HepG2 (cell line): ENCODE measurements around the gene HSPA1L. TPM values are rescaled to one million over a fixed set of nuclear protein-coding genes. Genes with fewer than 3 reads are reported as not detected.

ENCODE experiments used
- DPF2 ChIP-seq: sonication (generic); formaldehyde crosslinking; IDR thresholded peaks from 2 replicates; pipeline ENCODE4 v1.4.0; 2020; ENCODE audit warnings: mild to moderate bottlenecking, low read depth, missing genetic modification reagents, borderline replicate concordance
- E2F5 ChIP-seq: sonication (generic); formaldehyde crosslinking; conservative IDR thresholded peaks from 2 replicates; pipeline ENCODE4 v1.4.0; 2020; ENCODE audit warnings: missing genetic modification reagents
- HNF4A ChIP-seq: sonication (generic); formaldehyde crosslinking; IDR thresholded peaks from 2 replicates; pipeline ENCODE4 v1.4.0; 2020; ENCODE audit warnings: missing genetic modification reagents
- HOXA5 ChIP-seq: sonication (generic); formaldehyde crosslinking; IDR thresholded peaks from 2 replicates; pipeline ENCODE4 v1.4.0; 2020; ENCODE audit warnings: missing genetic modification reagents
- LCORL ChIP-seq, 2 experiments: fragments of 450-650 bp in 1 of 2; sonication (generic) in 1 of 2; formaldehyde crosslinking in 1 of 2; IDR thresholded peaks; 2 replicates each; pipeline versions ENCODE4 v1.5.0 to v1.6.1; 2017 to 2020; ENCODE audit warnings: antibody characterized with exemption in 1 of 2, missing genetic modification reagents in 1 of 2
- MAFF ChIP-seq: IDR thresholded peaks from 2 replicates; pipeline ENCODE4 v1.6.1; 2011; ENCODE audit warnings: low read depth, low read length, improper control_type of control experiment
- MIXL1 ChIP-seq: IDR thresholded peaks from 2 replicates; pipeline ENCODE4 v1.6.1; 2016
- MTERF4 ChIP-seq: sonication (generic); formaldehyde crosslinking; IDR thresholded peaks from 2 replicates; pipeline ENCODE4 v1.8.0; 2023; ENCODE audit warnings: mild to moderate bottlenecking, missing genetic modification reagents
- MYPOP ChIP-seq: sonication (generic); formaldehyde crosslinking; IDR thresholded peaks from 2 replicates; pipeline ENCODE4 v1.8.1; 2023; ENCODE audit warnings: mild to moderate bottlenecking, moderate library complexity, missing genetic modification reagents
- NBN ChIP-seq: fragments of 450-650 bp; conservative IDR thresholded peaks from 2 replicates; pipeline ENCODE4 v1.6.1; 2017
- NR2F2 ChIP-seq: IDR thresholded peaks from 2 replicates; pipeline ENCODE4 v1.6.1; 2012; ENCODE audit warnings: low read depth, inconsistent platforms, borderline replicate concordance
- PCBP1 ChIP-seq: fragments of 200-400 bp; formaldehyde crosslinking; IDR thresholded peaks from 2 replicates; pipeline ENCODE4 v1.6.1; 2017; ENCODE audit warnings: mild to moderate bottlenecking, low read depth, low read length, borderline replicate concordance
- PHF21A ChIP-seq: sonication (generic); formaldehyde crosslinking; IDR thresholded peaks from 2 replicates; pipeline ENCODE4 v1.5.0; 2020; ENCODE audit warnings: mild to moderate bottlenecking, missing genetic modification reagents
- POLR2A ChIP-seq, 2 experiments: IDR thresholded peaks; 2 replicates each; pipeline ENCODE4 v1.6.1; 2011; ENCODE audit warnings: low read depth in 2 of 2, low read length in 2 of 2, mild to moderate bottlenecking in 1 of 2, moderate library complexity in 1 of 2; ENCODE audit not compliant: insufficient read depth in 1 of 2
- REST ChIP-seq, 2 experiments: IDR thresholded peaks; 2 replicates each; pipeline ENCODE4 v1.6.1; 2011 to 2012; ENCODE audit warnings: low read length in 2 of 2, borderline replicate concordance in 1 of 2, low read depth in 1 of 2, mild to moderate bottlenecking in 1 of 2, moderate library complexity in 1 of 2
- SNAPC2 ChIP-seq: sonication (generic); formaldehyde crosslinking; IDR thresholded peaks from 2 replicates; pipeline ENCODE4 v1.8.1; 2022; ENCODE audit warnings: mild to moderate bottlenecking, missing genetic modification reagents
- XRCC5 ChIP-seq: fragments of 200-400 bp; formaldehyde crosslinking; optimal IDR thresholded peaks from 2 replicates; pipeline ENCODE3; 2017; ENCODE audit warnings: mild to moderate bottlenecking, low read length
- ZBTB21 ChIP-seq: sonication (generic); formaldehyde crosslinking; IDR thresholded peaks from 2 replicates; pipeline ENCODE4 v1.4.0; 2020; ENCODE audit warnings: missing genetic modification reagents
- ZFP1 ChIP-seq: IDR thresholded peaks from 2 replicates; pipeline ENCODE4 v1.6.1; 2016
- ZNF101 ChIP-seq: sonication (generic); formaldehyde crosslinking; IDR thresholded peaks from 2 replicates; pipeline ENCODE4 v1.4.0; 2020; ENCODE audit warnings: mild to moderate bottlenecking, low read depth, missing genetic modification reagents, borderline replicate concordance
- ZNF20 ChIP-seq: sonication (generic); formaldehyde crosslinking; IDR thresholded peaks from 2 replicates; pipeline ENCODE4 v1.4.0; 2020; ENCODE audit warnings: mild to moderate bottlenecking, moderate library complexity, missing genetic modification reagents
- ZNF501 ChIP-seq: sonication (generic); formaldehyde crosslinking; IDR thresholded peaks from 2 replicates; pipeline ENCODE4 v1.5.1; 2020; ENCODE audit warnings: mild to moderate bottlenecking, moderate library complexity, missing genetic modification reagents
- ZNF724P ChIP-seq: sonication (generic); formaldehyde crosslinking; IDR thresholded peaks from 2 replicates; pipeline ENCODE4 v1.8.0; 2022; ENCODE audit warnings: missing genetic modification reagents, borderline replicate concordance
- ZNF775 ChIP-seq: sonication (generic); formaldehyde crosslinking; IDR thresholded peaks from 2 replicates; pipeline ENCODE4 v1.4.0; 2020; ENCODE audit warnings: missing genetic modification reagents, mild to moderate bottlenecking, moderate library complexity, borderline replicate concordance
- ZNF83 ChIP-seq: sonication (generic); formaldehyde crosslinking; IDR thresholded peaks from 2 replicates; pipeline ENCODE4 v1.4.0; 2020; ENCODE audit warnings: missing genetic modification reagents, mild to moderate bottlenecking, borderline replicate concordance
- polyA plus RNA-seq, 8 experiments: library from polyadenylated mRNA; depleted of rRNA in 3 of 8; stranded (reverse) in 7 of 8; unstranded in 1 of 8; fragments of >200 nt; fragmentation: Illumina TruSeq in 4 of 8; extraction: Trizol in 4 of 8; gene quantifications; 2 replicates each; pipeline versions ENCODE4 v1.2.1 to v1.2.3, GENCODE V29; 2011 to 2016; ENCODE audit warnings: low read depth in 4 of 8, missing spikeins in 1 of 8, mixed read lengths in 1 of 8; ENCODE audit not compliant: insufficient read depth in 1 of 8
- total RNA-seq, 5 experiments: library from RNA; depleted of rRNA; stranded (reverse); fragments of >200 nt; fragmentation: Illumina TruSeq; extraction: Trizol; gene quantifications; 2 replicates each; pipeline ENCODE4 v1.2.3, GENCODE V29; 2016; ENCODE audit warnings: low read depth in 1 of 5

HSPA1L gene
- total and polyA plus RNA-seq, 2 of the 13 experiments (the other 11 are each of a cell fraction or from before 2014, with no cell fraction given) = 0.55 to 1.0 TPM

GRCh38 chr6:31795616-31796298, 19.3 kb downstream of the HSPA1L start, which contains the start of gene VARS1 (continued):
- no peak for TF ChIP-seq ZNF101 (CRISPR knock-in tag)
- peak; percentile 67; the same call in 1 of the 2 replicates for TF ChIP-seq MIXL1
- TF ChIP-seq XRCC5 = peak; percentile 96
- no peak for TF ChIP-seq NBN
- TF ChIP-seq E2F5 (CRISPR knock-in tag) = no peak
- TF ChIP-seq MTERF4 (CRISPR knock-in tag) = peak; percentile 64; the same call in 1 of the 2 replicates
- no peak for TF ChIP-seq MAFF
- no peak for TF ChIP-seq ZNF775 (CRISPR knock-in tag)
- peak; percentile 82 for TF ChIP-seq PHF21A (CRISPR knock-in tag)
- peak in 1 of 2 experiments; percentile 46; a peak in 1 of 4 replicates for TF ChIP-seq POLR2A (IDR thresholded peaks at IDR 0.05; ENCODE audit: insufficient read depth in 1 of 2, low read depth in 2 of 2, low read length in 2 of 2)
- TF ChIP-seq ZBTB21 (CRISPR knock-in tag) = no peak
- peak; percentile 80; the same call in 1 of the 2 replicates for TF ChIP-seq ZNF83 (CRISPR knock-in tag)
- TF ChIP-seq HNF4A (CRISPR knock-in tag) = no peak; the same call in 1 of the 2 replicates
- TF ChIP-seq HOXA5 (CRISPR knock-in tag) = peak; percentile 89
- TF ChIP-seq PCBP1 = no peak
- no peak for TF ChIP-seq LCORL (IDR thresholded peaks at IDR 0.05)
- TF ChIP-seq LCORL (CRISPR knock-in tag; IDR thresholded peaks at IDR 0.05) = peak; percentile 93
- TF ChIP-seq ZNF20 = no peak
- peak; percentile 54; the same call in 1 of the 2 replicates for TF ChIP-seq ZNF501 (CRISPR knock-in tag)
- TF ChIP-seq ZNF724P (CRISPR knock-in tag) = peak; percentile 72; the same call in 1 of the 2 replicates
- no peak for TF ChIP-seq DPF2 (CRISPR knock-in tag)
- TF ChIP-seq ZFP1 = no peak
- TF ChIP-seq SNAPC2 (CRISPR knock-in tag) = no peak
- peak; percentile 95 for TF ChIP-seq MYPOP (CRISPR knock-in tag)
- TF ChIP-seq REST (IDR thresholded peaks at IDR 0.05; ENCODE audit: borderline replicate concordance in 1 of 2, low read depth in 1 of 2, low read length in 2 of 2) = no peak
- no peak; the same call in 1 of the 2 replicates for TF ChIP-seq NR2F2
